Endodermal cell (in vitro differentiated cells): Measurements from ENCODE around the gene TIMM10. TPM values are rescaled to one million over a fixed set of nuclear protein-coding genes. Genes with fewer than 3 reads are reported as not detected.

Experiments used
- DNase-seq: peaks from one replicate; pipeline ENCODE4 v3.0.0-alpha.2; 2017
- H3K27ac ChIP-seq: 2 replicates; pipeline ENCODE4 v1.5.1; 2013; ENCODE audit warnings: mild to moderate bottlenecking, low read depth, low read length, moderate library complexity
- H3K27me3 ChIP-seq: 2 replicates; pipeline ENCODE4 v1.6.1; 2013; ENCODE audit warnings: mild to moderate bottlenecking, low read length, moderate library complexity; ENCODE audit not compliant: insufficient read depth, control insufficient read depth, poor library complexity, severe bottlenecking
- H3K36me3 ChIP-seq: 2 replicates; pipeline ENCODE4 v1.7.0; 2013; ENCODE audit warnings: mild to moderate bottlenecking, low read length, moderate library complexity; ENCODE audit not compliant: control insufficient read depth, insufficient read depth
- H3K4me1 ChIP-seq: one replicate; pipeline ENCODE4 v1.7.0; 2013; ENCODE audit warnings: low read length; ENCODE audit not compliant: control insufficient read depth, insufficient read depth
- H3K4me3 ChIP-seq: 2 replicates; pipeline ENCODE4 v1.5.1; 2013; ENCODE audit warnings: mild to moderate bottlenecking, low read length, moderate library complexity
- H3K9ac ChIP-seq: 2 replicates; pipeline ENCODE4 v1.6.1; 2013; ENCODE audit warnings: mild to moderate bottlenecking, low read length, moderate library complexity; ENCODE audit not compliant: poor library complexity, severe bottlenecking; ENCODE audit errors: extremely low read depth
- H3K9me3 ChIP-seq: 2 replicates; pipeline ENCODE4 v1.6.1; 2013; ENCODE audit warnings: mild to moderate bottlenecking, low read length, moderate library complexity; ENCODE audit not compliant: control insufficient read depth
- H3K27ac Mint-ChIP-seq: 2 replicates; pipeline ENCODE4 v1.8.0; 2020; ENCODE audit warnings: mixed read lengths
- H3K27me3 Mint-ChIP-seq: 2 replicates; pipeline ENCODE4 v1.8.0; 2021; ENCODE audit warnings: mild to moderate bottlenecking, mixed read lengths; ENCODE audit not compliant: insufficient read depth
- H3K36me3 Mint-ChIP-seq: 2 replicates; pipeline ENCODE4 v1.8.0; 2020; ENCODE audit warnings: low read depth, mixed read lengths
- H3K4me1 Mint-ChIP-seq: 2 replicates; pipeline ENCODE4 v1.8.0; 2020; ENCODE audit warnings: mixed read lengths
- H3K4me3 Mint-ChIP-seq: 2 replicates; pipeline ENCODE4 v1.8.0; 2020; ENCODE audit warnings: mild to moderate bottlenecking, moderate library complexity, mixed read lengths
- H3K9me3 Mint-ChIP-seq: 2 replicates; pipeline ENCODE4 v1.8.0; 2020; ENCODE audit warnings: mild to moderate bottlenecking, mixed read lengths
- WGBS, 2 experiments: methylation state at CpG; one replicate each; pipeline versions ENCODE4 v1.1.5 to v1.1.7; 2013; ENCODE audit warnings: missing lambda C conversion rate in 2 of 2, mixed read lengths in 1 of 2; ENCODE audit not compliant: insufficient coverage in 1 of 2, insufficient read length in 1 of 2; 5-methylcytosine and 5-hydroxymethylcytosine counted together
- total RNA-seq, 2 donors: library from RNA; stranded (reverse); fragmentation: NEBNext Ultra II Directional in 1 of 2; extraction: Animal tissue kit (Norgen Biotek cat#: 25700) in 1 of 2; gene quantifications; 2 replicates in 1 of 2; 3 replicates in 1 of 2; pipeline ENCODE4 v1.2.1, GENCODE V29; 2021
- TF ChIP-seq, protein P1 (sequence below): fragments of 200-600 bp; sonication (generic); conservative IDR thresholded peaks from 2 replicates; pipeline ENCODE4 v1.5.0; 2021; ENCODE audit warnings: antibody characterized with exemption, mild to moderate bottlenecking

Gene TIMM10
- total RNA-seq, 2 donors from 2014 or later: 77.4 to 79.8 TPM

GRCh38 chr11:57551941-57552340 is 21.4 kb upstream of the TIMM10 start:
- Histone ChIP-seq H3K27me3 (no peaks in the 10 kb centered on the region), H3K4me1 (peaks cover 8% of the 10 kb centered on the region), H3K4me3 (no peak overlapping the region), H3K9me3 (no peaks in the 10 kb centered on the region), H3K36me3 (no peaks in the 10 kb centered on the region), H3K27ac (no peak overlapping the region), H3K9ac (no peak overlapping the region)
- peaks cover 19% of the 10 kb centered on the region for H3K4me1 Mint-ChIP-seq
- no peaks in the 10 kb centered on the region for H3K36me3 Mint-ChIP-seq
- DNase-seq: no peak
- H3K27ac Mint-ChIP-seq: peak overlapping the region; percentile 55
- TF ChIP-seq, protein P1, sequence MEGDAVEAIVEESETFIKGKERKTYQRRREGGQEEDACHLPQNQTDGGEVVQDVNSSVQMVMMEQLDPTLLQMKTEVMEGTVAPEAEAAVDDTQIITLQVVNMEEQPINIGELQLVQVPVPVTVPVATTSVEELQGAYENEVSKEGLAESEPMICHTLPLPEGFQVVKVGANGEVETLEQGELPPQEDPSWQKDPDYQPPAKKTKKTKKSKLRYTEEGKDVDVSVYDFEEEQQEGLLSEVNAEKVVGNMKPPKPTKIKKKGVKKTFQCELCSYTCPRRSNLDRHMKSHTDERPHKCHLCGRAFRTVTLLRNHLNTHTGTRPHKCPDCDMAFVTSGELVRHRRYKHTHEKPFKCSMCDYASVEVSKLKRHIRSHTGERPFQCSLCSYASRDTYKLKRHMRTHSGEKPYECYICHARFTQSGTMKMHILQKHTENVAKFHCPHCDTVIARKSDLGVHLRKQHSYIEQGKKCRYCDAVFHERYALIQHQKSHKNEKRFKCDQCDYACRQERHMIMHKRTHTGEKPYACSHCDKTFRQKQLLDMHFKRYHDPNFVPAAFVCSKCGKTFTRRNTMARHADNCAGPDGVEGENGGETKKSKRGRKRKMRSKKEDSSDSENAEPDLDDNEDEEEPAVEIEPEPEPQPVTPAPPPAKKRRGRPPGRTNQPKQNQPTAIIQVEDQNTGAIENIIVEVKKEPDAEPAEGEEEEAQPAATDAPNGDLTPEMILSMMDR: no peak
- WGBS, 2 experiments: 93 to 94% methylated on average over 3 to 4 of the region's 4 CpGs
- H3K4me3 Mint-ChIP-seq: no peak overlapping the region
- H3K9me3 Mint-ChIP-seq: no peaks in the 10 kb centered on the region
- H3K27me3 Mint-ChIP-seq: no peaks in the 10 kb centered on the region

DNA sequence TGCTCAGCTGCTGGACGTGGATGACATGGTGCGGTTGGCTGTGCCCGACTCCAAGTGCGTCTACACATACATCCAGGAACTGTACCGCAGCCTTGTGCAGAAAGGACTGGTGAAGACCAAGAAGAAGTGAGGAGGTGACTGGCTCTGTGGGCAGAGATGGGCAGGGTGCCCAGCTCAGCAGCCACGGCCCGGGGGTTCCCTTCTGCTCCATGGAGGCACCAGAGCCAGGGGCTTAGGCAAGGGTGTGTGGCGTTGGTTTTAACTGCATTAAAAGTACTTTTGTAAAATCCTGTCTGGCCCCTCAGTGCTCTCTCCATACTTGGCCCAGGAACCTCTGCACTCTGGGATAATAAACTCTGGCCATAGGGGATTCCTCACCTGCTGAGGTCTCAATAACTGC is 19.4 kb upstream of the TIMM10 start:
- Histone ChIP-seq H3K9ac (no peak overlapping the region), H3K36me3 (no peaks in the 10 kb centered on the region), H3K27me3 (no peaks in the 10 kb centered on the region), H3K4me1 (peaks cover 8% of the 10 kb centered on the region), H3K4me3 (no peak overlapping the region), H3K27ac (no peak overlapping the region), H3K9me3 (no peaks in the 10 kb centered on the region)
- no peak overlapping the region for H3K27ac Mint-ChIP-seq
- H3K27me3 Mint-ChIP-seq: no peaks in the 10 kb centered on the region
- H3K36me3 Mint-ChIP-seq: no peaks in the 10 kb centered on the region
- H3K9me3 Mint-ChIP-seq: no peaks in the 10 kb centered on the region
- TF ChIP-seq, protein P1: no peak
- no peak overlapping the region for H3K4me3 Mint-ChIP-seq
- H3K4me1 Mint-ChIP-seq: peaks cover 19% of the 10 kb centered on the region
- DNase-seq: no peak
- WGBS, 2 experiments: 88 to 93% methylated on average over 6 to 8 of the region's 8 CpGs

GRCh38 chr11:57547854-57548377 is 17.4 kb upstream of the TIMM10 start:
- no peaks in the 10 kb centered on the region for H3K36me3 ChIP-seq
- Mint-ChIP-seq H3K27ac (no peak overlapping the region), H3K9me3 (no peaks in the 10 kb centered on the region), H3K4me1 (peaks cover 24% of the 10 kb centered on the region), H3K27me3 (peaks cover 8% of the 10 kb centered on the region), H3K36me3 (no peaks in the 10 kb centered on the region), H3K4me3 (no peak overlapping the region)
- no peak overlapping the region for H3K27ac ChIP-seq
- TF ChIP-seq, protein P1: no peak
- no peak overlapping the region for H3K4me3 ChIP-seq
- H3K27me3 ChIP-seq: no peaks in the 10 kb centered on the region
- no peak overlapping the region for H3K9ac ChIP-seq
- peak; percentile 73 for DNase-seq
- H3K4me1 ChIP-seq: peaks cover 8% of the 10 kb centered on the region
- 87 to 89% methylated on average over 5 to 6 of the region's 6 CpGs for WGBS, 2 experiments
- no peaks in the 10 kb centered on the region for H3K9me3 ChIP-seq
